HEK293T (cell line): ENCODE results near the gene ARID1B.

ENCODE experiments used
- CTCF ChIA-PET: fragments of 350-600 bp; formaldehyde crosslinking; extraction: SDS; loops from one replicate; lab custom pipeline; 2021; ENCODE audit warnings: antibody characterized with exemption, inconsistent platforms; lab: Yijun Ruan, JAX
- POLR2A ChIA-PET: fragments of 350-600 bp; formaldehyde crosslinking; extraction: SDS; loops from one replicate; lab custom pipeline; 2020; ENCODE audit warnings: antibody characterized with exemption, inconsistent platforms; lab: Yijun Ruan, JAX
- DNase-seq: peaks from one replicate; pipeline ENCODE4 v3.0.0; 2012; ENCODE audit warnings: mixed read lengths; ENCODE audit errors: extremely low spot score
- ARNT ChIP-seq: fragments of 450-650 bp; IDR thresholded peaks from 2 replicates; pipeline ENCODE4 v1.6.1; 2017; ENCODE audit warnings: mild to moderate bottlenecking
- BHLHE40 ChIP-seq: fragments of 450-650 bp; IDR thresholded peaks from 2 replicates; pipeline ENCODE4 v1.6.1; 2016; ENCODE audit warnings: mild to moderate bottlenecking, moderate library complexity, borderline replicate concordance
- CTBP1 ChIP-seq: fragments of 450-650 bp; IDR thresholded peaks from 2 replicates; pipeline ENCODE4 v1.6.1; 2016; ENCODE audit warnings: borderline replicate concordance
- ELF4 ChIP-seq: fragments of 450-650 bp; IDR thresholded peaks from 2 replicates; pipeline ENCODE4 v1.6.1; 2017; ENCODE audit warnings: antibody characterized with exemption
- FOXA1 ChIP-seq: fragments of 450-650 bp; IDR thresholded peaks from 2 replicates; pipeline ENCODE4 v1.6.1; 2016; ENCODE audit warnings: mild to moderate bottlenecking
- FOXK2 ChIP-seq: fragments of 450-650 bp; IDR thresholded peaks from 2 replicates; pipeline ENCODE4 v1.6.1; 2016; ENCODE audit warnings: mild to moderate bottlenecking
- FOXM1 ChIP-seq: fragments of 450-650 bp; IDR thresholded peaks from 2 replicates; pipeline ENCODE4 v1.6.1; 2017; ENCODE audit warnings: mild to moderate bottlenecking, borderline replicate concordance
- HDGF ChIP-seq: fragments of 450-650 bp; IDR thresholded peaks from 2 replicates; pipeline ENCODE4 v1.6.1; 2017; ENCODE audit warnings: antibody characterized with exemption, borderline replicate concordance
- L3MBTL2 ChIP-seq: fragments of 450-650 bp; conservative IDR thresholded peaks from 2 replicates; pipeline ENCODE4 v1.6.1; 2016; ENCODE audit warnings: mild to moderate bottlenecking
- LEF1 ChIP-seq: fragments of 450-650 bp; IDR thresholded peaks from 2 replicates; pipeline ENCODE4 v1.6.1; 2017; ENCODE audit warnings: mild to moderate bottlenecking, borderline replicate concordance
- NFRKB ChIP-seq: fragments of 450-650 bp; IDR thresholded peaks from 2 replicates; pipeline ENCODE4 v1.6.1; 2016; ENCODE audit warnings: mild to moderate bottlenecking, moderate library complexity
- SP1 ChIP-seq: fragments of 450-650 bp; IDR thresholded peaks from 2 replicates; pipeline ENCODE4 v1.6.1; 2017
- SUZ12 ChIP-seq: fragments of 450-650 bp; IDR thresholded peaks from 2 replicates; pipeline ENCODE4 v1.6.1; 2016; ENCODE audit warnings: mild to moderate bottlenecking
- TARDBP ChIP-seq: fragments of 450-650 bp; IDR thresholded peaks from 2 replicates; pipeline ENCODE4 v1.6.1; 2016
- ZNF384 ChIP-seq: fragments of 450-650 bp; IDR thresholded peaks from 2 replicates; pipeline ENCODE4 v1.6.1; 2016
- TF ChIP-seq, protein P1 (sequence below): fragments of 450-650 bp; IDR thresholded peaks from 2 replicates; pipeline ENCODE4 v1.6.1; 2016

Gene ARID1B

GRCh38 chr6:156924246-156924645 lies 147.1 kb downstream of the ARID1B start:
- TF ChIP-seq SP1 (no peak), HDGF (no peak), CTBP1 (no peak), TARDBP (no peak), BHLHE40 (no peak), SUZ12 (no peak), ELF4 (no peak), FOXK2 (no peak), FOXM1 (no peak), NFRKB (no peak), ZNF384 (no peak), FOXA1 (no peak), LEF1 (no peak), ARNT (no peak), L3MBTL2 (no peak)
- TF ChIP-seq, protein P1, sequence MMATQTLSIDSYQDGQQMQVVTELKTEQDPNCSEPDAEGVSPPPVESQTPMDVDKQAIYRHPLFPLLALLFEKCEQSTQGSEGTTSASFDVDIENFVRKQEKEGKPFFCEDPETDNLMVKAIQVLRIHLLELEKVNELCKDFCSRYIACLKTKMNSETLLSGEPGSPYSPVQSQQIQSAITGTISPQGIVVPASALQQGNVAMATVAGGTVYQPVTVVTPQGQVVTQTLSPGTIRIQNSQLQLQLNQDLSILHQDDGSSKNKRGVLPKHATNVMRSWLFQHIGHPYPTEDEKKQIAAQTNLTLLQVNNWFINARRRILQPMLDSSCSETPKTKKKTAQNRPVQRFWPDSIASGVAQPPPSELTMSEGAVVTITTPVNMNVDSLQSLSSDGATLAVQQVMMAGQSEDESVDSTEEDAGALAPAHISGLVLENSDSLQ = no peak
- ChIA-PET POLR2A (interaction anchor here (0.7 kb wide), 1 partner anchor 11 kb away, joined by 3 read pairs; no protein-coding TSS in a partner anchor), CTCF (interaction anchor here (1.5 to 1.6 kb wide), 2 partner anchors 10 to 18 kb away, joined by 5 to 8 read pairs; no protein-coding TSS in a partner anchor)
- DNase-seq = no peak

DNA sequence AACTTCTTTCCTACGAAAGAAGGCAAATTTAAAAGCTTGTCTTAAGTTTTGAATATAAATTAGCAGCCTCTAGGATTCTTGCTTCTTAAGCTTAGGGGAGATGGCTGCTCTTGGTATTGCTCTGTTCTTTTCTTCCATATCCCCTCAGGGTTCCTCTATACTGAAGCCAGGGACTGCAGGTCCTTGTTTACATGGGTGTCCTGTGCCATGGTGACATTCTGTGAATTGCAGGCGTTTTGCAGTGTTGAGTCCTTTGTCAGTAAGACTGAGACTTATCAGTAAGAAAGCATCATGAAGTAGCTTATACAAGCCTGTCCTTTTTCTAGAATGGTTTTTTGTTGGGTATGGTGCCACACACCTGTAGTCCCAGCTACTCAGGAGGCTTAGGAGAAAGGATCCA lies 147.8 kb downstream of the ARID1B start:
- ChIA-PET CTCF (interaction anchor here (1.0 to 1.6 kb wide), 4 partner anchors 9 to 47 kb away, joined by 3 to 8 read pairs (median 4); no protein-coding TSS in a partner anchor), POLR2A (interaction anchor here (0.6 kb wide), 1 partner anchor 146 kb away, joined by 3 read pairs; no protein-coding TSS in a partner anchor)
- DNase-seq = no peak
- TF ChIP-seq ZNF384 (no peak), ARNT (no peak), FOXA1 (no peak), L3MBTL2 (no peak), TARDBP (no peak), CTBP1 (no peak), SP1 (no peak), BHLHE40 (no peak), ELF4 (no peak), LEF1 (no peak), SUZ12 (no peak), HDGF (no peak), FOXM1 (no peak), FOXK2 (no peak)

- DNase-seq = no peak
- POLR2A ChIA-PET = no interaction called here
- TF ChIP-seq FOXM1 (no peak), L3MBTL2 (no peak), BHLHE40 (no peak), SUZ12 (no peak), ARNT (no peak), LEF1 (no peak), FOXA1 (no peak), TARDBP (no peak), SP1 (no peak), NFRKB (no peak)
- TF ChIP-seq, protein P1 = no peak
- CTCF ChIA-PET = interaction anchor here (1.0 to 1.6 kb wide), 5 partner anchors 16 to 120 kb away, joined by 3 to 5 read pairs (median 3); no protein-coding TSS in a partner anchor
These were observed 148.8 kb downstream of the ARID1B start for GRCh38 chr6:156925718-156926607.

DNA sequence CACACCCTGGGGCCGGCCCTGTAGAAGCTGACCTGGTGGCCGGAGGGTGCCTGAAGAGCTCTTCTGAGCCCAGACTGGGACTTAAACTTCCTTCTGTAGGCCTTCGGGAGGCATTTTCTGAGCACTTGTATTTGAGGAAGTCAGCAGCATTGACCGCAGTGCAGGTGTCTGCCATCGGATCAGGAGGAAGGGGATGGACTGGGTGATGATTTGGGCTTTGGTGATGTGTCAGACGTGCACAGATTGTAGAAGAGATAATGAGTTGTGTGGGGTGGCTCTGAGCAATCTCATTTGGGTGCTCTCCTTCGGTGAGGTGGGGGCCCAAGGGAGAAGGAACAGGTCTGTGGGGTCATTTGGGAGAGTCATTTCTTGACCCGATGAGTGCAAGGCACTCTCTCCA lies 150.9 kb downstream of the ARID1B start:
- CTCF ChIA-PET = no interaction called here
- TF ChIP-seq L3MBTL2 = no peak

DNA sequence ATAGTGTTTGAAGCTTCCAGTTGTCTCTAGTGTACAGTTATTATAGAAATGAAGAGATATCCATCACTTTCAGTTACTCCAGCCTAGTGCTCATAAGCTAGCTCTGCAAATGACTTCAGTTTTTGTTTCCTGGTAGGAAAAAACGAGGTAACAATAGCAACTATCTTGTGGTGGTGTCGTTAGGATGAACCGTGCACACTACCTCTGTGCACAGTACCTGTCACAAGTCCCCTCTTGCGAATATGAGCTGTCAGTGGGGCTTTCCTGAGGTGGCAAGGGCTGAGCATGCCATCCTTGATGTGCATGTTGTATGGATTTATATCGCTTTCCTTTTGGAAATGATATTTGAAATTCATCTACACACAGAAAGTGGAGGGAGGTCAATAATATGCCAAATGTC lies 151.8 kb downstream of the ARID1B start:
- CTCF ChIA-PET = no interaction called here
- no peak for DNase-seq
- POLR2A ChIA-PET = no interaction called here
- TF ChIP-seq SP1 = no peak

More for the DNA sequence above, 150.9 kb downstream of the ARID1B start:
- POLR2A ChIA-PET = no interaction called here
- no peak for DNase-seq

DNA sequence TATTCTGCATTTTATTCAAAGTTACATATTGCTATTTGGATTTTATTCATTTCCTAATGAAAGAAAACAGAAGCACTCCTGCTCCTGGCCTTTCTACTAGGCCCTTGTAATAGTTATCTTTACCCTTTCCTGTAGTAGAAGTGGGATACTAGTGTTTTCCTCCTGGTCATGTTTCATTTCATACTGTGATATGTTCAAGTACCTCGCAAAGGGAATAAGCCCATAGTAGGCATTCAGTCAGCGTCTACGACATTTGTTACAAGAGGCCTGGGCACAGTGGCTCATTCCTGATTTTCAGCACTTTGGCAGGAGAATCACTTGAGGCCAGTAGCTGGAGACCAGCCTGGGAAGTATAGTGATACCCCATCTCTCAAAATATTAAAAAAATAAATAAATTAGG lies 154.1 kb downstream of the ARID1B start:
- no peak for DNase-seq
- ChIA-PET CTCF (interaction anchor here (0.6 to 1.0 kb wide), 3 partner anchors 11 to 129 kb away, joined by 3 to 5 read pairs (median 3); no protein-coding TSS in a partner anchor), POLR2A (interaction anchor here (0.6 to 1.5 kb wide), 2 partner anchors 151 to 1580 kb away, joined by 3 read pairs; no protein-coding TSS in a partner anchor)
- TF ChIP-seq CTBP1 (no peak), L3MBTL2 (no peak), FOXM1 (no peak), ARNT (no peak), ELF4 (no peak), SUZ12 (no peak), FOXK2 (no peak), FOXA1 (no peak), SP1 (no peak), ZNF384 (no peak), HDGF (no peak), BHLHE40 (no peak), NFRKB (no peak), TARDBP (no peak), LEF1 (no peak)
- TF ChIP-seq, protein P1 = no peak
